ENCODE results near the gene BEND6.

- TF ChIP-seq, protein P1, sequence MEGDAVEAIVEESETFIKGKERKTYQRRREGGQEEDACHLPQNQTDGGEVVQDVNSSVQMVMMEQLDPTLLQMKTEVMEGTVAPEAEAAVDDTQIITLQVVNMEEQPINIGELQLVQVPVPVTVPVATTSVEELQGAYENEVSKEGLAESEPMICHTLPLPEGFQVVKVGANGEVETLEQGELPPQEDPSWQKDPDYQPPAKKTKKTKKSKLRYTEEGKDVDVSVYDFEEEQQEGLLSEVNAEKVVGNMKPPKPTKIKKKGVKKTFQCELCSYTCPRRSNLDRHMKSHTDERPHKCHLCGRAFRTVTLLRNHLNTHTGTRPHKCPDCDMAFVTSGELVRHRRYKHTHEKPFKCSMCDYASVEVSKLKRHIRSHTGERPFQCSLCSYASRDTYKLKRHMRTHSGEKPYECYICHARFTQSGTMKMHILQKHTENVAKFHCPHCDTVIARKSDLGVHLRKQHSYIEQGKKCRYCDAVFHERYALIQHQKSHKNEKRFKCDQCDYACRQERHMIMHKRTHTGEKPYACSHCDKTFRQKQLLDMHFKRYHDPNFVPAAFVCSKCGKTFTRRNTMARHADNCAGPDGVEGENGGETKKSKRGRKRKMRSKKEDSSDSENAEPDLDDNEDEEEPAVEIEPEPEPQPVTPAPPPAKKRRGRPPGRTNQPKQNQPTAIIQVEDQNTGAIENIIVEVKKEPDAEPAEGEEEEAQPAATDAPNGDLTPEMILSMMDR (IDR thresholded peaks at IDR 0.05), result no peak
- TF ChIP-seq POLR2A (IDR thresholded peaks at IDR 0.05), result no peak
Observed at GRCh38 chr6:57040011-57040410, 85.1 kb downstream of the BEND6 start.

Data from body of pancreas (tissue), 4 donors.